Activated T-helper 17 cell treated with anti-CD3 and anti-CD28 coated beads, Interleukin-2, amount 50 U/mL, for 72 hours (primary cell): ENCODE data around the gene SNX11. TPM values are rescaled to one million over a fixed set of nuclear protein-coding genes. Genes with fewer than 3 reads are reported as not detected.

Experiments used
- ATAC-seq: fragments of 150-1000 bp; cut with Tn5 transposase; replicated peaks from 2 replicates; pipeline ENCODE4 v1.10.0; 2021; ENCODE audit warnings: mild to moderate bottlenecking, moderate library complexity
- H3K27ac Mint-ChIP-seq: one replicate; pipeline ENCODE4 v1.8.0; 2022; ENCODE audit warnings: mixed read lengths
- H3K27me3 Mint-ChIP-seq: one replicate; pipeline ENCODE4 v1.8.0; 2022; ENCODE audit warnings: mixed read lengths
- H3K36me3 Mint-ChIP-seq: one replicate; pipeline ENCODE4 v1.8.0; 2022; ENCODE audit warnings: low read depth, mild to moderate bottlenecking, mixed read lengths
- H3K4me1 Mint-ChIP-seq: one replicate; pipeline ENCODE4 v1.8.0; 2022; ENCODE audit warnings: mixed read lengths
- H3K4me3 Mint-ChIP-seq: one replicate; pipeline ENCODE4 v1.8.0; 2022; ENCODE audit warnings: mild to moderate bottlenecking, mixed read lengths
- H3K9me3 Mint-ChIP-seq: one replicate; pipeline ENCODE4 v1.8.0; 2022; ENCODE audit warnings: mixed read lengths
- total RNA-seq, 2 donors: library from RNA; stranded (reverse); gene quantifications; one replicate each; pipeline ENCODE4 v1.2.3, GENCODE V29; 2022

The SNX11 gene
- total RNA-seq, 2 donors from 2014 or later, result 22.8 to 24.7 TPM

DNA sequence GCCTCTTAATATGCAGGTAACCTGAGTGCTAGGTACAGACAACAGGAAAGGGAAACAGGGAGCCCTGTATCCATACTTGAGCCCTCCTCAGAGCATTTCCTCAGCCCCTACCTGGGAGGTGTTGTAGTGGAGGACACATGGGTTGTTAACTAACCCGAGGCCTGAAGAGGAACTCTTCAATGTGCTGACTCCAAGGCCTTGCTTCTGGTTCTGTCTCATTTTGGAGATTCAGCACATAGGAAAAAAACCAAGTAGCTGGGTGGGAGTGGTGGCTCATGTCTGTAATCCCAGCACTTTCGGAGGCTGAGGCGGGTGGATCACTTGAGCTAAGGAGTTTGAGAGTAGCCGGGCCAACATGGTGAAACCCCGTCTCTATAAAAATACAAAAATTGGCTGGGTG is 24.8 kb downstream of the SNX11 start:
- H3K27ac Mint-ChIP-seq, result no peak overlapping the region
- H3K4me3 Mint-ChIP-seq, result no peak overlapping the region
- H3K4me1 Mint-ChIP-seq, result no peaks in the 10 kb centered on the region
- H3K36me3 Mint-ChIP-seq, result peaks cover 57% of the 10 kb centered on the region
- no peaks in the 10 kb centered on the region for H3K27me3 Mint-ChIP-seq
- no peaks in the 10 kb centered on the region for H3K9me3 Mint-ChIP-seq
- no peak for ATAC-seq

DNA sequence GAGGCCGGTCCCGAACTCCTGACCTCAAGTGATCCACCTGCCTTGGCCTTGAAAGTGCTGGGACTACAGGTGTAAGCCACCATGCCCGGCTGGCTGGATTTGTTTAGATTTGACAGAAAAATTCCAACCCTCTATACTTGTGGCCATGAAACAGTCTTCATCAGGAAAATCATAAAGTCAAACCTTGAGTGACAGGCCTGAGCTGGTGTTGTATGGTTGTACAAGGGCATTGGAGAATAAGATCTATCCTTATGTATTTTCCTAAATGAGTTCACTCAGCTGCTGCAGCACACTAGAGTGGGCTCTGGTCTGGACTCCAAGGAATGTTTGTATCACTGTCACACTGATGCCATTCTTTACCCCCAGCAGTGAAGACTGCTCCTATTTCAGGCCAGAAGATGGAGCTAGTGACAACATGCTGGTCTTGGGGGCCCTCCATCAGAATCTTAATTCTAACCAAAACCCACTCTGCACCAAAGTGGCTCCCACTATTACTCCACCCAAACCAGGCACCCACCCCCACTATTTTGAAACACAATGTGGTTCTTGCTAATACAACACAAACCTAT is 27.4 kb downstream of the SNX11 start:
- Mint-ChIP-seq H3K36me3 (peaks cover 72% of the 10 kb centered on the region), H3K27ac (peak overlapping the region; percentile 41), H3K4me3 (no peak overlapping the region), H3K4me1 (peaks cover under 1% of the 10 kb centered on the region), H3K9me3 (no peaks in the 10 kb centered on the region), H3K27me3 (no peaks in the 10 kb centered on the region)
- no peak for ATAC-seq

DNA sequence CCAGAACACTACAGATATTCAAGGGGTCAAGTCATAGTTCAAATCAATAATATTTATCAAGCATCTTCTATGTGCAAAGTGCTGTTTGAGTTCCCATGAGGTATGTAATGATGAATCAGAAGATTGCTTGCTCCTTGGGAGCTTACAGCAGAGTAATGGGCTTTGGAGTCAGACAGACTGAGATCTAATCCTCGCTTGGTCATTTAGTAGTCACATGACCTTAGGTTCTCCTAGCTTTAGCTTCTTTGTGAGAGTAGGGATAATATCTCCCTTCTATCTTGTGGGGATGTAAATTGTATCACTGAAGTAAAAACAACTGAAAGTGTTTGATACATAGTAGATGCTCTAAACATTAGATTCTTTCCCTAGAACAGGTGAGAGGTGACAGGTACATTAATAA is 30.1 kb downstream of the SNX11 start:
- ATAC-seq, result no peak
- Mint-ChIP-seq H3K4me3 (no peak overlapping the region), H3K27ac (peak overlapping the region; percentile 2), H3K27me3 (no peaks in the 10 kb centered on the region), H3K4me1 (peaks cover 6% of the 10 kb centered on the region), H3K9me3 (no peaks in the 10 kb centered on the region), H3K36me3 (peaks cover 74% of the 10 kb centered on the region)

DNA sequence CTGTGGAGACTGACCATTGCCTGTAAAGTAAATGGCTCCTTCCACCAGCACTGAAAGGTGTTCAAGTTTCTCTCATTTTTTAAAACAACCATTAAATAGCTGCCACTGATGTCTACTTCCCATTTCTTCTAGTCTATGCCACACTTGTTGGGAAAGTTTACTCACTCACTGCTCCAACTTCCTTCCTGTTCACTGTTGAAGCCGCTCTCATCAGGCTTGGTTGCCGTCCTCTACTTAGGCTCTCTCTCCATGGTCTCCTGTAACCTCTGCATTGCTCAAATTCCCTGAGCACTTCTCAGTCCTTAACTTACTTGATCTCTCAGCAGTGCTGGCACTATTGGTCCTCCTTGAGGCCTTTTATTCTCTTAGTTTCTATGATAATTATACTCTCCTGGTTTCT is 32.4 kb downstream of the SNX11 start:
- ATAC-seq, result no peak
- Mint-ChIP-seq H3K9me3 (no peaks in the 10 kb centered on the region), H3K27ac (peak overlapping the region; percentile 77), H3K4me3 (no peak overlapping the region), H3K4me1 (peaks cover 6% of the 10 kb centered on the region), H3K27me3 (no peaks in the 10 kb centered on the region), H3K36me3 (peaks cover 75% of the 10 kb centered on the region)

DNA sequence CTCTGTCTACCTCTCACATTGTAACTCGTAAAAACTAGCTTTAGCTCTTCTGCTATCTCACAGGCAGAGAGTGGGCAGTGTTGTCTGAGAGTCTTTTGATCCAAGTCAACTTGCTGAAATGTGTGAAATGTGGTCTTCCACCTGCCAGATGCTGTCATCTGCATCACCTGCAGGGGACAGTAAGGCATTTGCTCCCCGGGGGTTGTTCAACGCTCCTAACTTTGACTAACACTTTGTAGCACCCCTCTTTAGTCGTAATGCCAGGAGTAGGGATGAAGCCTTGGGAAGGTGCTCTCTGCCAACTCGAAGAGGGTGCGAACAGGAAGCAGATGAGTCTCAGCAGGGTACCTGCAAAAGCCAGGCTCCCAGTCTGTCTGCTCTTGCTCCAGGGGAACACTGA is 36.1 kb downstream of the SNX11 start:
- Mint-ChIP-seq H3K27ac (no peak overlapping the region), H3K4me1 (peaks cover 6% of the 10 kb centered on the region), H3K4me3 (no peak overlapping the region), H3K9me3 (no peaks in the 10 kb centered on the region), H3K36me3 (peaks cover 81% of the 10 kb centered on the region), H3K27me3 (no peaks in the 10 kb centered on the region)
- ATAC-seq, result no peak

DNA sequence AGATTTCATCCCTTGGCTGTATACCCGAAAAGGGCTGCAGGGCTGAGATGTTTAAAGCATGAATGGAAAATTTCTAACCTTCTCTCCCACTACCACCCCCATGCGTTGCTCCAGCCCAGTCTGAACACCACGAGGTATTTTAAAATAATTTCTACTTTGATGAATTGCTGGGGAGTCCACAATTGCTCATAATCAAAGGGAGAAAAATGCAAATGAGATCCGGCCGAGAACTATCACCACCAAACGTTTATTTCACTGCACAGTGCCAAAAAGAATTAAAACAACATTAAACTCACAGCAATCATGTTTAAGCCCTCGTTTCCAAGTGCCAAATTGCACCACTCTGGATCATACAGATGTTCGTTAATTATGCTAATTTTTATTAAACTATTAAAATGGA is 36.7 kb downstream of the SNX11 start:
- no peak for ATAC-seq
- H3K4me3 Mint-ChIP-seq, result no peak overlapping the region
- H3K4me1 Mint-ChIP-seq, result peaks cover 6% of the 10 kb centered on the region
- no peaks in the 10 kb centered on the region for H3K27me3 Mint-ChIP-seq
- no peaks in the 10 kb centered on the region for H3K9me3 Mint-ChIP-seq
- H3K27ac Mint-ChIP-seq, result no peak overlapping the region
- peaks cover 85% of the 10 kb centered on the region for H3K36me3 Mint-ChIP-seq

DNA sequence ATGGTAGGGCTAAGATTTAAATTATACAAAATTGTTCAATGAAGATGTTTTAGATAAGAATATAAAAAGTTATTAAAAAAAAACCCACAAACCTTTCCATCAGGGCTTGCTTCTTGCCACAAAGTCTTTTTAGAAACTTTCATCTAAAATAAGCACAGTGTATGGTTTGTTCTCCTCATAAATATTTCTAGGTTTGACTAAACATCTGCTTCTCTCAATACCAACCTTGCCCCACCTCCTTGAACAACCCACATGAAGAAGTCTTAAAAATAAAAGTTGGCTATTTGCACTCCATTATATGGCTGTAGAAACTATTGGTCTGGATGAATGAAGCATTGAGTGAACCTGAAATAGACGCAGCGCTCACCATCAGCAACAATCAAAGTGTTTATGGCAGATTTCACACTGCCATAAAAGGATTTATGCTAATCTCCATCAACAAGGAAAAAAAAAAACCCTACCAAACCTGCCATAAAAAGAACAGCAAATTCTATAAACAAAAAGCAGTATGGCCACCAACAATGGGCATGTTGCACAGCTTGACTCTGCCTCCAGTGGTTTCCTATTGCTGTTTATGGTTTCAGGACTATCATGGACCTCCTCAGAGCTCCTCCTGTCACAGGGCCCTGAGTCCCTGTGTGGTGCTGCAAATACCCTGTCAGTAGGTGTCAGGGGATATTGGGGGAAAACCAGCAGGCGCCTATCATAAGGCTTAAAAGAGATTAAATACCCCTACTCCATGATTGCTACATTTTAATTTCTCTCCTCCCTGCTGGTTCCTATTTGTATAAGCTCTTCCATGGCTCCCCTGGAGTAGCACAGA is 37.6 kb downstream of the SNX11 start:
- Mint-ChIP-seq H3K27me3 (no peaks in the 10 kb centered on the region), H3K27ac (no peak overlapping the region), H3K9me3 (no peaks in the 10 kb centered on the region), H3K4me3 (no peak overlapping the region), H3K4me1 (peaks cover 3% of the 10 kb centered on the region), H3K36me3 (peaks cover 82% of the 10 kb centered on the region)
- ATAC-seq, result no peak

DNA sequence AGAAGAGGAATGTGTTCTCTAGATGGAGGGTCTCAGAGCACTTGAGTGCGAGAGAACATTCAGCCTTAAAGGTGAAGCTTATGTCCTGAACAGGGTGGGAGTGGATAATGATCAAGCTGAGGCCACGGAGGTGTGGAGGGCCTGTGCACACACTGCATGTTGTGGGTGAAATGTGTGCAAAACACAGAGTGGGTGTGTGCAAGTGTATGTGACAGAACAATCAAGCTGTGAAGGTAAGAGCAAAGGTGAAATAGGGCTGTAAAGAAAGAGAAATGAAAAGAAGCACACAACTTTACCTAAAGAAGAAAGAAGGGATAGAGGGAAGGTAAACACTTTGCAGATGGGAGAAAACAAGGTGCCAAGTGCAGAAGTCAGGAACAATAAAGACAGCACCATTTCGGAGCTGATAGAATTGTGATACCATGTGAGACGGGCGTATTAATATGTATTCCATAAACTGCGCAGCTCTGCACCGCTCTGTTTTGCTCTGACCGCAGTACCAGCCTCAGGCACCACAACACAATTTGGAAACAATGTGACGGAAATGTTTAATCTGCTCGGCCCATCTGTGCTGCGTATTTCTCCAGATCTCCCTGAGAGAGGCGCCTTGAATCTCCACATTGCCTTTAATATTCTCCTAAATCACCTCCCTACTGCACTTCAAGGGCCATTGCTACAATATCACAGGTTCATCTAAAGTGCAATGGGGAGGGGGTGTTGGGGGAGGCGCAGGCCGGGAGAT is 40.6 kb downstream of the SNX11 start:
- no peak overlapping the region for H3K4me3 Mint-ChIP-seq
- no peaks in the 10 kb centered on the region for H3K27me3 Mint-ChIP-seq
- H3K27ac Mint-ChIP-seq, result no peak overlapping the region
- ATAC-seq, result no peak
- no peaks in the 10 kb centered on the region for H3K4me1 Mint-ChIP-seq
- H3K9me3 Mint-ChIP-seq, result no peaks in the 10 kb centered on the region
- H3K36me3 Mint-ChIP-seq, result peaks cover 84% of the 10 kb centered on the region

DNA sequence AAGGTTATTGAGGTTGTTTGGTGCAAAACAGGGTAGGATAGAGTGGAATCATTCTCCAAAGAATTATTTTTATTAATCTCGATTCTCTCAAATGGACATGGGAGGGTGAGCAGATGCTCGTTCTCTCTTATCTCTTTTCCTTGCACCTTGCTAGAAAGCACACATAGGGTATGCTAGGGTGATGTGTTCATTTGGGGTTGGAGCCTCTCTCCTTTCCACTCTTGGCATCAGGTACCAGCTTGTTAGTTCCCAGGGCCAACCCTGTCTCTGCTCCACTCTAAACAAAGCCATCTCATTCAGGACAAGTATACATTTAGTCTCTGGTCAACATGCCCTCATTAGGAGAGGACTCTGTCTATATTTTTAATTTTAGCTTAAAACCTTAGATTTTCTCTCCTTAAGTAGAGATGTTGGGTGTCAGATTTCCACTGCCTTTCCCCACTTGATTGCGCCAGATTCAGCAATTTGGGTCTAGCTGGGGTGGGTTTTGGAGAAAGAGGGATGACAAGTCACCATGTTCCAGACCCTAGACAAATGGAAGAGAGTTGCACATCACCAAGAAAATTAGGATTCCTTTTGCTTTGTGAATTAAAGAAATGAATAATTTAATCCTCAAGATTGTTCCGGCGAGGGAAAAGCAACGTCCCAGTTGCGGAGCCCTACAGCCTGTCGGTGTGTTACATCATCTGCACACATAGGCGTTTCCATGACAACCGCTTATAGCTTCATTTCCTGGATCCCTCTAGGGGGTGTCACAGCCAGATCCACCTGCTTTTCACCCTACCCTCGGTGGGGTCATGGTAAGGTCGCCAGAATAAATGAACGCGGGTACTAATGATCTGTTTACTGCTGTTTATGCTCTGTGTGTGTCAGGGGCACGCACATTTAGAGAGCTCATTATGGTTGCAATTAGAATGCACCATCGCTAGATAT is 41.6 kb downstream of the SNX11 start:
- Mint-ChIP-seq H3K27me3 (no peaks in the 10 kb centered on the region), H3K4me3 (no peak overlapping the region), H3K9me3 (no peaks in the 10 kb centered on the region), H3K4me1 (no peaks in the 10 kb centered on the region), H3K36me3 (peaks cover 85% of the 10 kb centered on the region), H3K27ac (no peak overlapping the region)
- no peak for ATAC-seq

DNA sequence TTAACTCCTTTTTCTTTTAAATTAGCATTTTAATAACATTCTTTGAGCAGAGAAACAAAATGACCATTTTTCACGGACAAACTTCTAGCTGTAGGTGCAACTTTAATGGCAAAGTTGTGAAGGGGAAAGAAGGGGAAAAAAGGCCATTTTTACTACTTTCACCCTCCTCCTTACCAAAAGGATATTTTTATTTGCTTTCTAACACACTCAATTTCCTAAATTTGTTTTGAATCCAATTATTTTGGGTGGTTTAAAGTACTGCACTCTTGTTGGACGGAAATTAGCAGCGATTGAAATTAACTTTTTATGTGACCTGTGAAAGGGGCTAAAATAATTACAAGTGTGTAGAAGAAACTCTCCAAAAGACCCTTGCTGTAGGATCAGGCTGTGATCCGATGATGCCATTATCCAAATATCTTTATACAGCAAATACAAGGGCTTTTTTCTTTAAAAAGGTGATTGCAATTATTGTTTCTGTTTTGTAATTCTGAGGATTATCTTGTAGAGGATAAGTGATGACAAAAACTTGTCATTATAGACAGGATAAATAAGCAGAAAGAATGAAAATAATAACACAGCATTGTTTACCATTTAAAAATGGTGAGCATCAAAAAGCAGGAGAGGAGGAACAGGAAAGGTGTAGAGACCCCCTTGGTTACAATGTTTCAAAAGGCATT is 42.4 kb downstream of the SNX11 start:
- Mint-ChIP-seq H3K27ac (no peak overlapping the region), H3K4me3 (no peak overlapping the region), H3K36me3 (peaks cover 88% of the 10 kb centered on the region), H3K4me1 (no peaks in the 10 kb centered on the region), H3K9me3 (no peaks in the 10 kb centered on the region), H3K27me3 (no peaks in the 10 kb centered on the region)
- ATAC-seq, result no peak

DNA sequence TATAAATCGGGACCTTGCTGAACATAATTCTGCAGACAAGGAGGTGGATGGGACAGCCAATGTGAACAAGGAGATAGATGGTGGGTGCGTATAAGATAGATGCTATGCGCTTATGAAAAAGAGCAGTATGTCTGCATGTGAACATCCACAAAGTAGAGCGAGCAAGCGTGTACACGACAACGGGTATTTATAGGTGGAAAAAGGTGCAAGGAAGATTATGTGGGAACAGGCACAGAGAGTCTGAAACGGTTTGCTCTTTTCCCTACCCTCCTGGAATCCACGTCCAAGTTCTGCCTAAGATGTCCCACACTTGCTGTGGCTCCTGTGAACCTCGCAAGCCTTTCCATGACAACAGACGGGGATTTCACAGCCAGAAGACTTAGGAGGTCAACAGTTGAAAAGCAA is 43.0 kb downstream of the SNX11 start:
- Mint-ChIP-seq H3K27ac (no peak overlapping the region), H3K4me1 (no peaks in the 10 kb centered on the region), H3K27me3 (no peaks in the 10 kb centered on the region), H3K4me3 (no peak overlapping the region), H3K9me3 (no peaks in the 10 kb centered on the region), H3K36me3 (peaks cover 85% of the 10 kb centered on the region)
- ATAC-seq, result no peak

DNA sequence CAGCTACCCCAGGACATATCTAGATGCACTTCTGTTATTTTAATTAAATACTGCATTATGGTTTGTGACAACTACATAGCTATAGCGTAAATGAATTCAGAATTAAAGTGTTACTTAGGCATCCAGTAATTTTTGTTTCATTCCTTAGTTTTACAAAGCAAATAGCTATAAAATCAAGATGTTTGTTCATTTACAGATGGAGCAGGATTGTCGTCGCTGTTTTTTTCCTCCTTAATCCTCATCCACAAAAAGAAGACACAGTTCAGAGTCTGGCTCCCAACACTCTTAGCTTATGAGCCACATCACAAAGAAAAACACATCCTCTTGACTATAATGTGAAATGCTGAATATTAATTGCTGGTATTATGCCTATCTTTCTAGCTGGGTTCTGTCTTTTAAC is 43.7 kb downstream of the SNX11 start:
- H3K9me3 Mint-ChIP-seq, result no peaks in the 10 kb centered on the region
- no peaks in the 10 kb centered on the region for H3K4me1 Mint-ChIP-seq
- H3K27me3 Mint-ChIP-seq, result no peaks in the 10 kb centered on the region
- H3K4me3 Mint-ChIP-seq, result no peak overlapping the region
- H3K36me3 Mint-ChIP-seq, result peaks cover 85% of the 10 kb centered on the region
- ATAC-seq, result no peak
- H3K27ac Mint-ChIP-seq, result no peak overlapping the region

DNA sequence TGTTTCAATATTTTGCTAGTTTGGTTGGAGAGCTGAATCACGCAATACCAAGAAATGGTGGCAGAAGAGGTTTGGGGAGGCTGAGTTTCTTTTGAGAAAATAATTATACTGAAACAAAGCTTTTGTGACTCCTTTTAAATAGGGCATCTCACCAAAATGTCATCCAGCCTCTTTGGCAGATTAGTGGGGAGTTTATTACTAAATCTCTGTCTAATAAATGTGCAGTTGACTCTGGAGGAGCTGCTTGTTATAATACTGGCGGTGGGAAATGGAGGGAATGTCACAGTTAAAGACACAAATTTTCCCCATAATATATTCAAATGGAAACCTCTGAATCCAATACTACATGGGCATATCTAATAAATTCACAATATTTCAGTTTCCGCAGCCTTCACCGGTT is 44.7 kb downstream of the SNX11 start:
- Mint-ChIP-seq H3K9me3 (no peaks in the 10 kb centered on the region), H3K27me3 (no peaks in the 10 kb centered on the region), H3K4me3 (no peak overlapping the region), H3K36me3 (peaks cover 87% of the 10 kb centered on the region), H3K4me1 (no peaks in the 10 kb centered on the region), H3K27ac (no peak overlapping the region)
- ATAC-seq, result no peak
